HG03439 (cell line): ENCODE data around the gene CDK2.
"Not testable (repeated sequence)": the region's sequence is repeated elsewhere in the genome, so short reads cannot be mapped to it uniquely, and the experiment has no call there.

Experiments used
- ATAC-seq: cut with Tn5 transposase; IDR thresholded peaks from one replicate; pipeline ENCODE4 v1.9.1; 2021; ENCODE audit warnings: mild to moderate bottlenecking, moderate library complexity; ENCODE audit not compliant: unreplicated experiment

Gene CDK2

GRCh38 chr12:55979069-55979468 is 12.4 kb downstream of the CDK2 start:
- ATAC-seq: no peak

- ATAC-seq: not testable (repeated sequence)
These were observed 15.3 kb downstream of the CDK2 start for GRCh38 chr12:55981882-55982281.

- ATAC-seq: no peak
These were observed 15.8 kb downstream of the CDK2 start for GRCh38 chr12:55982319-55982936.

- ATAC-seq: no peak
These were observed 16.7 kb downstream of the CDK2 start for GRCh38 chr12:55983232-55983842.

- no peak for ATAC-seq
These were observed 18.2 kb downstream of the CDK2 start for GRCh38 chr12:55984861-55985260.

- no peak for ATAC-seq
These were observed 18.7 kb downstream of the CDK2 start for GRCh38 chr12:55985341-55985740.

GRCh38 chr12:55985976-55986375 is 19.3 kb downstream of the CDK2 start:
- ATAC-seq: not testable (repeated sequence)

- no peak for ATAC-seq
These were observed 24.5 kb downstream of the CDK2 start for GRCh38 chr12:55991110-55991509.

GRCh38 chr12:55993230-55993853 is 26.7 kb downstream of the CDK2 start:
- ATAC-seq: no peak

GRCh38 chr12:55995366-55995765 is 28.7 kb downstream of the CDK2 start:
- no peak for ATAC-seq

GRCh38 chr12:55996201-55996714 is 29.6 kb downstream of the CDK2 start:
- ATAC-seq: no peak

- peak; percentile 97 for ATAC-seq
These were observed 30.3 kb downstream of the CDK2 start, which contains the start of gene SUOX for GRCh38 chr12:55996715-55997534. TSS of gene SUOX (plus strand) at chr12:55997276. CDS start at chr12:56002222, 4,946 bp downstream.

- ATAC-seq: no peak
These were observed 30.9 kb downstream of the CDK2 start for GRCh38 chr12:55997535-55997859.

- ATAC-seq: not testable (repeated sequence)
These were observed 32.9 kb downstream of the CDK2 start for GRCh38 chr12:55999522-55999921.

- ATAC-seq: not testable (repeated sequence)
These were observed 33.4 kb downstream of the CDK2 start for GRCh38 chr12:55999999-56000540.

GRCh38 chr12:56001487-56002100 is 35.0 kb downstream of the CDK2 start:
- no peak for ATAC-seq

- not testable (repeated sequence) for ATAC-seq
These were observed 36.7 kb downstream of the CDK2 start for GRCh38 chr12:56003376-56003775.

GRCh38 chr12:56004211-56004610 is 37.6 kb downstream of the CDK2 start:
- ATAC-seq: no peak

- ATAC-seq: peak; percentile 31
These were observed 41.2 kb downstream of the CDK2 start for GRCh38 chr12:56007564-56008559.
